Rectal smooth muscle tissue (tissue), 1 donor: Measurements from ENCODE around the gene NUPR2.
A peak's percentile ranks its signal among the peaks of the same experiment; 100 is the strongest.
"Not testable (repeated sequence)": the region's sequence is repeated elsewhere in the genome, so short reads cannot be mapped to it uniquely, and the experiment has no call there.

Experiments
- H3K27ac ChIP-seq: one replicate; pipeline ENCODE4 v1.7.0; 2013; ENCODE audit warnings: low read depth, low read length, inconsistent platforms
- H3K27me3 ChIP-seq: one replicate; pipeline ENCODE4 v1.7.0; 2013; ENCODE audit warnings: low read length; ENCODE audit not compliant: control insufficient read depth, insufficient read depth
- H3K36me3 ChIP-seq: one replicate; pipeline ENCODE4 v1.7.0; 2013; ENCODE audit warnings: low read length; ENCODE audit not compliant: control insufficient read depth, insufficient read depth
- H3K4me1 ChIP-seq: one replicate; pipeline ENCODE4 v1.7.0; 2013; ENCODE audit warnings: low read length; ENCODE audit not compliant: control insufficient read depth, insufficient read depth
- H3K4me3 ChIP-seq: one replicate; pipeline ENCODE4 v1.7.0; 2013; ENCODE audit warnings: low read length
- H3K9ac ChIP-seq: one replicate; pipeline ENCODE4 v1.7.0; 2013; ENCODE audit warnings: low read length

NUPR2 gene

GRCh38 chr7:56080726-56081435, 35.3 kb downstream of the NUPR2 start:
- H3K27me3 ChIP-seq, H3K36me3 ChIP-seq, H3K4me3 ChIP-seq, H3K9ac ChIP-seq: not testable (repeated sequence)
- H3K27ac ChIP-seq = peak overlapping the region; percentile 79
- peaks cover 26% of the 10 kb centered on the region for H3K4me1 ChIP-seq

- peaks cover 26% of the 10 kb centered on the region for H3K4me1 ChIP-seq
- no peaks in the 10 kb centered on the region for H3K27me3 ChIP-seq
- peak overlapping the region; percentile 1 for H3K4me3 ChIP-seq
- no peak overlapping the region for H3K9ac ChIP-seq
- peak overlapping the region; percentile 79 for H3K27ac ChIP-seq
- peaks cover 2% of the 10 kb centered on the region for H3K36me3 ChIP-seq
Observed at GRCh38 chr7:56079450-56080185, 36.6 kb downstream of the NUPR2 start.

- Histone ChIP-seq H3K27ac (peak overlapping the region; percentile 79), H3K27me3 (no peaks in the 10 kb centered on the region), H3K9ac (no peak overlapping the region), H3K36me3 (peaks cover 2% of the 10 kb centered on the region), H3K4me3 (no peak overlapping the region), H3K4me1 (peaks cover 19% of the 10 kb centered on the region)
Observed at GRCh38 chr7:56078196-56078595, 38.0 kb downstream of the NUPR2 start.

- no peak overlapping the region for H3K4me3 ChIP-seq
- peaks cover 6% of the 10 kb centered on the region for H3K36me3 ChIP-seq
- no peak overlapping the region for H3K9ac ChIP-seq
- no peak overlapping the region for H3K27ac ChIP-seq
- H3K4me1 ChIP-seq = peaks cover 16% of the 10 kb centered on the region
- H3K27me3 ChIP-seq = no peaks in the 10 kb centered on the region
Observed at GRCh38 chr7:56077681-56078080, 38.5 kb downstream of the NUPR2 start.

- H3K27me3 ChIP-seq = no peaks in the 10 kb centered on the region
- no peak overlapping the region for H3K9ac ChIP-seq
- H3K4me3 ChIP-seq = no peak overlapping the region
- H3K27ac ChIP-seq = no peak overlapping the region
- peaks cover 6% of the 10 kb centered on the region for H3K36me3 ChIP-seq
- peaks cover 10% of the 10 kb centered on the region for H3K4me1 ChIP-seq
Observed at GRCh38 chr7:56074371-56074791, 41.8 kb downstream of the NUPR2 start.

- not testable (repeated sequence) for H3K4me1 ChIP-seq, H3K27me3 ChIP-seq, H3K9ac ChIP-seq, H3K27ac ChIP-seq, H3K4me3 ChIP-seq
- H3K36me3 ChIP-seq = peaks cover 18% of the 10 kb centered on the region
Observed at GRCh38 chr7:56066376-56066775, 49.8 kb downstream of the NUPR2 start.
